DOHH2 (cell line): ENCODE measurements around the gene C6orf89.

Experiments used
- EZH2phosphoT487 ChIP-seq: fragments of 200-600 bp; sonication (generic); IDR thresholded peaks from 2 replicates; pipeline ENCODE4 v1.6.1; 2017; ENCODE audit warnings: borderline replicate concordance, mild to moderate bottlenecking, antibody characterized with exemption, low read length, moderate library complexity, mixed read lengths
- TF ChIP-seq, protein P1 (sequence below): fragments of 200-600 bp; sonication (generic); IDR thresholded peaks from one replicate; pipeline ENCODE4 v1.5.1; 2014; ENCODE audit warnings: antibody characterized with exemption, mild to moderate bottlenecking, low read depth, low read length; ENCODE audit not compliant: poor library complexity, severe bottlenecking

DNA sequence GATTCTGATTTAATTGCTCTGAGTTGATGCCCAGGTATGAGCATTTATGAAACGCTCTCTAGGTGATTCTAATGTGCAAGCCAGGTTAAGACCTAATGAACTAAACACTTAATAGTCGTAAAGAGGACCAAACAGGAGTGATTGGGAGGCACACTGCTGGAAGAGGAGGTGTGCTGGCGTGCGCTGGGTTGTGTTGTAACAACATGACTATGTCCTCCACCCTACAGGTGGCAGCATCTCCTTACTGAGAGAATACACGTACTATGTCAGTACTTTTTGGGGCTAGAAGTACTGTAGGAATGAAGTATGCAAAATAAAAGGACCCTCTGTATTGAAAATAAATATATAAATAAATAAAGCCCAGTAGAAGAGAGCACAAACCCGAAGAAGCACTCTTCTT lies 11.9 kb downstream of the C6orf89 start:
- TF ChIP-seq, protein P1, sequence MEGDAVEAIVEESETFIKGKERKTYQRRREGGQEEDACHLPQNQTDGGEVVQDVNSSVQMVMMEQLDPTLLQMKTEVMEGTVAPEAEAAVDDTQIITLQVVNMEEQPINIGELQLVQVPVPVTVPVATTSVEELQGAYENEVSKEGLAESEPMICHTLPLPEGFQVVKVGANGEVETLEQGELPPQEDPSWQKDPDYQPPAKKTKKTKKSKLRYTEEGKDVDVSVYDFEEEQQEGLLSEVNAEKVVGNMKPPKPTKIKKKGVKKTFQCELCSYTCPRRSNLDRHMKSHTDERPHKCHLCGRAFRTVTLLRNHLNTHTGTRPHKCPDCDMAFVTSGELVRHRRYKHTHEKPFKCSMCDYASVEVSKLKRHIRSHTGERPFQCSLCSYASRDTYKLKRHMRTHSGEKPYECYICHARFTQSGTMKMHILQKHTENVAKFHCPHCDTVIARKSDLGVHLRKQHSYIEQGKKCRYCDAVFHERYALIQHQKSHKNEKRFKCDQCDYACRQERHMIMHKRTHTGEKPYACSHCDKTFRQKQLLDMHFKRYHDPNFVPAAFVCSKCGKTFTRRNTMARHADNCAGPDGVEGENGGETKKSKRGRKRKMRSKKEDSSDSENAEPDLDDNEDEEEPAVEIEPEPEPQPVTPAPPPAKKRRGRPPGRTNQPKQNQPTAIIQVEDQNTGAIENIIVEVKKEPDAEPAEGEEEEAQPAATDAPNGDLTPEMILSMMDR = peak; percentile 18
- TF ChIP-seq EZH2phosphoT487 = no peak
